ENCODE results near the gene TMC1.
A peak's percentile ranks its signal among the peaks of the same experiment; 100 is the strongest.
"Not testable (repeated sequence)": the region's sequence is repeated elsewhere in the genome, so short reads cannot be mapped to it uniquely, and the experiment has no call there.

Gene TMC1

GRCh38 chr9:72539824-72540347 is 18.5 kb downstream of the TMC1 start:
- no peak overlapping the region for H3K4me3 ChIP-seq (ENCODE audit: low read length)

GRCh38 chr9:72540348-72540873 is 19.0 kb downstream of the TMC1 start:
- no peak for TF ChIP-seq CTCF (conservative IDR thresholded peaks at IDR 0.05; ENCODE audit: low read depth, low read length)
- no peak overlapping the region for H3K4me3 ChIP-seq (ENCODE audit: low read length)
- DNase-seq (ENCODE audit: low read depth): no peak

More at GRCh38 chr9:72539824-72540347, 18.5 kb downstream of the TMC1 start:
- TF ChIP-seq CTCF (conservative IDR thresholded peaks at IDR 0.05; ENCODE audit: low read depth, low read length): no peak
- DNase-seq (ENCODE audit: low read depth): no peak

GRCh38 chr9:72542537-72542833 is 21.1 kb downstream of the TMC1 start:
- not testable (repeated sequence) for H3K4me3 ChIP-seq (ENCODE audit: low read length); DNase-seq (ENCODE audit: low read depth)

- H3K4me3 ChIP-seq (ENCODE audit: low read length): no peak overlapping the region
- no peak for TF ChIP-seq CTCF (conservative IDR thresholded peaks at IDR 0.05; ENCODE audit: low read depth, low read length)
- DNase-seq (ENCODE audit: low read depth): no peak
These were observed 21.5 kb downstream of the TMC1 start for GRCh38 chr9:72542917-72543316.

- no peak for TF ChIP-seq CTCF (conservative IDR thresholded peaks at IDR 0.05; ENCODE audit: low read depth, low read length)
- DNase-seq (ENCODE audit: low read depth): no peak
- H3K4me3 ChIP-seq (ENCODE audit: low read length): no peak overlapping the region
These were observed 29.9 kb downstream of the TMC1 start for GRCh38 chr9:72551306-72551705.

GRCh38 chr9:72552356-72552755 is 30.9 kb downstream of the TMC1 start:
- no peak for TF ChIP-seq CTCF (conservative IDR thresholded peaks at IDR 0.05; ENCODE audit: low read depth, low read length)
- H3K4me3 ChIP-seq (ENCODE audit: low read length): no peak overlapping the region
- DNase-seq (ENCODE audit: low read depth): no peak

GRCh38 chr9:72554221-72554641 is 32.8 kb downstream of the TMC1 start:
- H3K4me3 ChIP-seq (ENCODE audit: low read length): no peak overlapping the region
- TF ChIP-seq CTCF (conservative IDR thresholded peaks at IDR 0.05; ENCODE audit: low read depth, low read length): no peak
- peak; percentile 72 for DNase-seq (ENCODE audit: low read depth)

- no peak overlapping the region for H3K4me3 ChIP-seq (ENCODE audit: low read length)
- no peak for TF ChIP-seq CTCF (conservative IDR thresholded peaks at IDR 0.05; ENCODE audit: low read depth, low read length)
- DNase-seq (ENCODE audit: low read depth): no peak
These were observed 36.1 kb downstream of the TMC1 start for GRCh38 chr9:72557549-72557948.

Data from retinal pigment epithelial cell (primary cell).